Astrocyte (in vitro differentiated cells and primary cell): ENCODE data around the gene ASPRV1. TPM values are rescaled to one million over a fixed set of nuclear protein-coding genes. Genes with fewer than 3 reads are reported as not detected.
"Not testable (repeated sequence)": the region's sequence is repeated elsewhere in the genome, so short reads cannot be mapped to it uniquely, and the experiment has no call there.

Source experiments
- DNase-seq: peaks from one replicate; pipeline ENCODE4 v3.0.0-alpha.2; 2010; ENCODE audit warnings: low read depth
- FAIRE-seq: peaks from 2 replicates; lab custom pipeline; 2011; peaks lifted over from hg19 to GRCh38; lab: Jason Lieb, UNC
- H2AFZ ChIP-seq: 2 replicates; pipeline ENCODE4 v1.6.0; 2012; ENCODE audit warnings: low read depth, low read length, inconsistent platforms
- H3K27ac ChIP-seq: 2 replicates; pipeline ENCODE4 v1.5.1; 2011; ENCODE audit warnings: low read depth, low read length, inconsistent platforms
- H3K27me3 ChIP-seq: 2 replicates; pipeline ENCODE4 v1.6.0; 2011; ENCODE audit warnings: low read length, inconsistent platforms; ENCODE audit not compliant: insufficient read depth
- H3K36me3 ChIP-seq: 2 replicates; pipeline ENCODE4 v1.5.1; 2011; ENCODE audit warnings: low read length, inconsistent platforms; ENCODE audit not compliant: insufficient read depth
- H3K4me1 ChIP-seq: 2 replicates; pipeline ENCODE4 v1.5.1; 2011; ENCODE audit warnings: low read length, inconsistent platforms; ENCODE audit not compliant: insufficient read depth
- H3K4me2 ChIP-seq: 2 replicates; pipeline ENCODE4 v1.6.0; 2012; ENCODE audit warnings: low read length, inconsistent platforms
- H3K4me3 ChIP-seq: 2 replicates; pipeline ENCODE4 v1.5.1; 2011; ENCODE audit warnings: low read depth, mild to moderate bottlenecking, low read length, inconsistent platforms; ENCODE audit not compliant: insufficient read depth
- H3K79me2 ChIP-seq: 2 replicates; pipeline ENCODE4 v1.6.0; 2012; ENCODE audit warnings: mild to moderate bottlenecking, low read length, inconsistent platforms; ENCODE audit not compliant: insufficient read depth
- H3K9ac ChIP-seq: 2 replicates; pipeline ENCODE4 v1.6.0; 2012; ENCODE audit warnings: mild to moderate bottlenecking, low read length, inconsistent platforms
- H3K9me3 ChIP-seq: 2 replicates; pipeline ENCODE4 v1.5.1; 2012; ENCODE audit warnings: low read depth, mild to moderate bottlenecking, low read length, inconsistent platforms; ENCODE audit not compliant: insufficient read depth
- H4K20me1 ChIP-seq: 2 replicates; pipeline ENCODE4 v1.6.0; 2012; ENCODE audit warnings: low read length, inconsistent platforms; ENCODE audit not compliant: insufficient read depth
- H3K27ac Mint-ChIP-seq: one replicate; pipeline ENCODE4 v1.8.0; 2021; ENCODE audit warnings: mild to moderate bottlenecking, mixed read lengths; ENCODE audit not compliant: unreplicated experiment
- H3K27me3 Mint-ChIP-seq: one replicate; pipeline ENCODE4 v1.8.0; 2021; ENCODE audit warnings: low read depth, mixed read lengths; ENCODE audit not compliant: unreplicated experiment
- H3K36me3 Mint-ChIP-seq: one replicate; pipeline ENCODE4 v1.8.0; 2021; ENCODE audit warnings: low read depth, mixed read lengths; ENCODE audit not compliant: unreplicated experiment
- H3K4me1 Mint-ChIP-seq: one replicate; pipeline ENCODE4 v1.8.0; 2021; ENCODE audit warnings: low read depth, mixed read lengths; ENCODE audit not compliant: unreplicated experiment
- H3K4me3 Mint-ChIP-seq: one replicate; pipeline ENCODE4 v1.8.0; 2021; ENCODE audit warnings: mild to moderate bottlenecking, moderate library complexity, mixed read lengths; ENCODE audit not compliant: unreplicated experiment
- H3K9me3 Mint-ChIP-seq: one replicate; pipeline ENCODE4 v1.8.0; 2021; ENCODE audit warnings: mild to moderate bottlenecking, mixed read lengths; ENCODE audit not compliant: unreplicated experiment
- CTCF ChIP-seq: IDR thresholded peaks from 2 replicates; pipeline ENCODE4 v1.5.1; 2011; ENCODE audit warnings: low read depth, mild to moderate bottlenecking, inconsistent platforms, low read length, moderate library complexity; ENCODE audit not compliant: insufficient read depth
- EZH2 ChIP-seq: IDR thresholded peaks from 2 replicates; pipeline ENCODE4 v1.6.1; 2012; ENCODE audit warnings: mild to moderate bottlenecking, low read length, inconsistent platforms; ENCODE audit not compliant: insufficient read depth
- total RNA-seq: library from RNA; stranded (reverse); gene quantifications from 2 replicates; pipeline ENCODE4 v1.2.1, GENCODE V29; 2021

ASPRV1 gene
- total RNA-seq, 1 donor from 2014 or later = 0.23 TPM

- Histone ChIP-seq H3K27me3 (peaks cover 9% of the 10 kb centered on the region), H3K27ac (no peak overlapping the region), H3K4me2 (no peak overlapping the region), H3K79me2 (no peaks in the 10 kb centered on the region), H3K9me3 (no peaks in the 10 kb centered on the region), H3K36me3 (no peaks in the 10 kb centered on the region), H3K4me3 (no peak overlapping the region), H3K4me1 (no peaks in the 10 kb centered on the region), H4K20me1 (no peaks in the 10 kb centered on the region), H3K9ac (no peak overlapping the region), H2AFZ (no peak overlapping the region)
- TF ChIP-seq CTCF (no peak), EZH2 (no peak)
- H3K36me3 Mint-ChIP-seq = no peaks in the 10 kb centered on the region
- no peak overlapping the region for H3K4me3 Mint-ChIP-seq
- FAIRE-seq (no peak), DNase-seq (no peak)
- peaks cover 4% of the 10 kb centered on the region for H3K9me3 Mint-ChIP-seq
- no peak overlapping the region for H3K27ac Mint-ChIP-seq
- peaks cover 45% of the 10 kb centered on the region for H3K27me3 Mint-ChIP-seq
- no peaks in the 10 kb centered on the region for H3K4me1 Mint-ChIP-seq
These were observed 6.4 kb downstream of the ASPRV1 start for GRCh38 chr2:69955029-69955428.

DNA sequence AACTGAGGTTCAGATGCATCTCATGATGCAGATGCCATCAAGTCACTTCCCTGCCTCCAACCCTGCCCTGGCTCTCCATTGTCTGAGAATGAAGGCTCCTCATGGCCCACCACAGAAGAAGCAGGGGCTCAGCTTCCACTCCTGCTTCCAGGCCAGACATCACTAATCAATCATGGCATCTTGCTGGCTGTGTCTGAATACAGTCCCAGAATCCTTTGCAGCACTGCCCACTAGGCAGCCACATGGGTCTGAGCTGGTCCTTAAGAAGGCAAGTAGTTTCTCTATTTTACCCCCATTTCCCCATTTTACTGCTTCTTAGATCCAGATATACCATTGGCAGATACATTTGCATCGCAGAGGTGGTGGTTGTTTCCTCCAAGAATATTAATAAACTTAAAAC, 7.3 kb downstream of the ASPRV1 start:
- H4K20me1 ChIP-seq = no peaks in the 10 kb centered on the region
- H2AFZ ChIP-seq = peak overlapping the region; percentile 4
- no peak overlapping the region for H3K27ac Mint-ChIP-seq
- H3K36me3 ChIP-seq = no peaks in the 10 kb centered on the region
- H3K9me3 ChIP-seq = no peaks in the 10 kb centered on the region
- DNase-seq (no peak), FAIRE-seq (no peak)
- H3K4me3 Mint-ChIP-seq = no peak overlapping the region
- peaks cover 9% of the 10 kb centered on the region for H3K27me3 ChIP-seq
- H3K4me1 Mint-ChIP-seq = no peaks in the 10 kb centered on the region
- no peaks in the 10 kb centered on the region for H3K4me1 ChIP-seq
- TF ChIP-seq CTCF (no peak), EZH2 (no peak)
- no peak overlapping the region for H3K27ac ChIP-seq
- no peak overlapping the region for H3K9ac ChIP-seq
- peaks cover 4% of the 10 kb centered on the region for H3K9me3 Mint-ChIP-seq
- no peak overlapping the region for H3K4me2 ChIP-seq
- peaks cover 36% of the 10 kb centered on the region for H3K27me3 Mint-ChIP-seq
- no peaks in the 10 kb centered on the region for H3K79me2 ChIP-seq
- no peaks in the 10 kb centered on the region for H3K36me3 Mint-ChIP-seq
- H3K4me3 ChIP-seq = no peak overlapping the region

DNA sequence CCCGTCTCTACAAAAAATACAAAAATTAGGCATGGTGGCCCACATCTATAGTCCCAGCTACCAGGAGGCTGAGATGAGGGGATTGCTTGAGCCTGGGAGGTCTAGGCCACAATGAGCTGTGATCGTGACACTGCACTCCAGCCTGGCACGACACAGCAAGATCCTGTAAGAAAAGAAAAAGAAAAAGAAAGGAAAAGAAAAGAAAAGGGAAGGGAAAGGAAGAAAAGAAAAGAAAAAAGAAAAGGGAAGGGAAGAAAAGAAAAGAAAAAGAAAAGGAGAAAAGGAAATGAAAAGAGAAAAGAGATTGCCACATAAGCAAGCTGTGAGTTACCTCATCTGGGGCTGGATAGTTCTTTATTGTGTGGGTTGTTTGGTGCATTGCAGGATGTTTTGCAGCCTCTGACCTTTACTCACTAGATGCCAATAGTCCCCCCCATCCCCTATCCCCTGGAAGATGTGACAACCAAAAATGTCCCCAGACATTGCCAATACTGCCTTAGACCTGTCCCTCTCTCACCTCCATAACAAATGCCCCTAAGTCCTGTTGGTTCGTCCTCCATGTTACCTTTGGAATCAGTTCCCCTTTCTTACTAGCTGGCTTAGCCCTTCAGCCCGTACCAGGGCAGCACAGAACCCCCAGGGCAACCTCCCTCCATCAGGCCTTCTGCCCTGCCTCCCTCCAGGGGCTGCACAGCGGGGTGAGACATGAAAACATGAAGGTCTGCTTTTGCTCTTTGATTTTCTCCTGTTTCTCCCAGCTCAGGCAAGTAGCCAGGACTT, 8.9 kb downstream of the ASPRV1 start:
- H3K27ac ChIP-seq = no peak overlapping the region
- no peaks in the 10 kb centered on the region for H3K36me3 ChIP-seq
- H3K9ac ChIP-seq = no peak overlapping the region
- Mint-ChIP-seq H3K36me3 (no peaks in the 10 kb centered on the region), H3K9me3 (peaks cover 4% of the 10 kb centered on the region), H3K27me3 (peaks cover 28% of the 10 kb centered on the region), H3K4me3 (no peak overlapping the region), H3K4me1 (no peaks in the 10 kb centered on the region), H3K27ac (no peak overlapping the region)
- no peak overlapping the region for H3K4me2 ChIP-seq
- no peak for FAIRE-seq
- H3K4me3 ChIP-seq = no peak overlapping the region
- H3K27me3 ChIP-seq = peaks cover 11% of the 10 kb centered on the region
- no peak for DNase-seq
- no peaks in the 10 kb centered on the region for H3K79me2 ChIP-seq
- H2AFZ ChIP-seq = no peak overlapping the region
- no peaks in the 10 kb centered on the region for H3K4me1 ChIP-seq
- TF ChIP-seq CTCF = no peak
- TF ChIP-seq EZH2 = no peak
- H4K20me1 ChIP-seq = no peaks in the 10 kb centered on the region
- H3K9me3 ChIP-seq = no peaks in the 10 kb centered on the region

GRCh38 chr2:69950671-69951070, 10.8 kb downstream of the ASPRV1 start:
- H3K4me3 Mint-ChIP-seq, H3K36me3 ChIP-seq, H2AFZ ChIP-seq, H3K4me3 ChIP-seq, H3K27ac Mint-ChIP-seq, H3K27me3 ChIP-seq, FAIRE-seq, H3K79me2 ChIP-seq, H4K20me1 ChIP-seq, H3K9ac ChIP-seq, H3K9me3 ChIP-seq, H3K9me3 Mint-ChIP-seq, H3K36me3 Mint-ChIP-seq, H3K4me2 ChIP-seq, H3K27ac ChIP-seq, DNase-seq: not testable (repeated sequence)
- Mint-ChIP-seq H3K4me1 (peaks cover 14% of the 10 kb centered on the region), H3K27me3 (peaks cover 12% of the 10 kb centered on the region)
- H3K4me1 ChIP-seq = peaks cover 16% of the 10 kb centered on the region
